ENCODE measurements around the gene STON2.

The STON2 gene

GRCh38 chr14:81351205-81351604, 48.9 kb downstream of the STON2 start:
- in situ Hi-C loops (cut with MboI; ENCODE audit: low sequenced_read_pairs, unreplicated experiment), result no loop called here
- no peak for TF ChIP-seq CTCF (IDR thresholded peaks at IDR 0.05; ENCODE audit: borderline replicate concordance, control extremely low read depth, extremely low read depth, insufficient read depth, missing control alignments)
- no peak for DNase-seq (ENCODE audit: low spot score)

- TF ChIP-seq CTCF (IDR thresholded peaks at IDR 0.05; ENCODE audit: borderline replicate concordance, control extremely low read depth, extremely low read depth, insufficient read depth, missing control alignments), result no peak
- in situ Hi-C loops (cut with MboI; ENCODE audit: low sequenced_read_pairs, unreplicated experiment), result no loop called here
These were observed 49.6 kb downstream of the STON2 start for GRCh38 chr14:81350344-81351130.

GRCh38 chr14:81348061-81348460, 52.1 kb downstream of the STON2 start:
- DNase-seq (ENCODE audit: low spot score), result no peak
- in situ Hi-C loops (cut with MboI; ENCODE audit: low sequenced_read_pairs, unreplicated experiment), result no loop called here
- TF ChIP-seq CTCF (IDR thresholded peaks at IDR 0.05; ENCODE audit: borderline replicate concordance, control extremely low read depth, extremely low read depth, insufficient read depth, missing control alignments), result no peak

More at GRCh38 chr14:81350344-81351130, 49.6 kb downstream of the STON2 start:
- no peak for DNase-seq (ENCODE audit: low spot score)

- in situ Hi-C loops (cut with MboI; ENCODE audit: low sequenced_read_pairs, unreplicated experiment), result no loop called here
- TF ChIP-seq CTCF (IDR thresholded peaks at IDR 0.05; ENCODE audit: borderline replicate concordance, control extremely low read depth, extremely low read depth, insufficient read depth, missing control alignments), result no peak
- no peak for DNase-seq (ENCODE audit: low spot score)
These were observed 54.3 kb downstream of the STON2 start for GRCh38 chr14:81345781-81346180.

GRCh38 chr14:81344481-81345160, 55.5 kb downstream of the STON2 start:
- in situ Hi-C loops (cut with MboI; ENCODE audit: low sequenced_read_pairs, unreplicated experiment), result no loop called here
- TF ChIP-seq CTCF (IDR thresholded peaks at IDR 0.05; ENCODE audit: borderline replicate concordance, control extremely low read depth, extremely low read depth, insufficient read depth, missing control alignments), result no peak
- no peak for DNase-seq (ENCODE audit: low spot score)

- no peak for TF ChIP-seq CTCF (IDR thresholded peaks at IDR 0.05; ENCODE audit: borderline replicate concordance, control extremely low read depth, extremely low read depth, insufficient read depth, missing control alignments)
- in situ Hi-C loops (cut with MboI; ENCODE audit: low sequenced_read_pairs, unreplicated experiment), result no loop called here
- DNase-seq (ENCODE audit: low spot score), result no peak
These were observed 56.4 kb downstream of the STON2 start for GRCh38 chr14:81343701-81344100.

Data from GM13976 (cell line).